Skin of body (tissue), 2 donors: ENCODE data around the gene MCRIP2. TPM values are rescaled to one million over a fixed set of nuclear protein-coding genes. Genes with fewer than 3 reads are reported as not detected.
A peak's percentile ranks its signal among the peaks of the same experiment; 100 is the strongest.

Source experiments
- DNase-seq: peaks from one replicate; lab custom pipeline; 2025; lab: John Stamatoyannopoulos, UW
- total RNA-seq: library from RNA; depleted of rRNA; stranded (reverse); fragments of >200 nt; gene quantifications from one replicate; pipeline ENCODE4 v1.2.3, GENCODE V29; 2014

MCRIP2 gene
- total RNA-seq, 1 donor from 2014 or later: 6.9 TPM

GRCh38 chr16:648071-648780 is 6.6 kb downstream of the MCRIP2 start:
- no peak for DNase-seq

GRCh38 chr16:648781-649589 is 7.4 kb downstream of the MCRIP2 start, which contains the start of gene WDR90:
TSS of gene WDR90 (plus strand) at chr16:649365. CDS start at chr16:649417, 52 bp downstream.
- DNase-seq: peak; percentile 85

GRCh38 chr16:649631-650030 is 8.0 kb downstream of the MCRIP2 start:
- DNase-seq: no peak

- no peak for DNase-seq
Measured at GRCh38 chr16:651844-652243, 10.2 kb downstream of the MCRIP2 start.

GRCh38 chr16:652454-653305 is 11.1 kb downstream of the MCRIP2 start:
- DNase-seq: no peak

GRCh38 chr16:654034-654433 is 12.4 kb downstream of the MCRIP2 start:
- DNase-seq: no peak

GRCh38 chr16:657487-657886 is 15.9 kb downstream of the MCRIP2 start:
- no peak for DNase-seq

- no peak for DNase-seq
Measured at GRCh38 chr16:658679-659571, 17.3 kb downstream of the MCRIP2 start.

GRCh38 chr16:659618-660017 is 18.0 kb downstream of the MCRIP2 start:
- DNase-seq: no peak

GRCh38 chr16:660132-660458 is 18.5 kb downstream of the MCRIP2 start:
- no peak for DNase-seq

- peak; percentile 47 for DNase-seq
Measured at GRCh38 chr16:660459-661183, 19.0 kb downstream of the MCRIP2 start.

GRCh38 chr16:661184-661821 is 19.7 kb downstream of the MCRIP2 start:
- no peak for DNase-seq

GRCh38 chr16:662095-662494 is 20.5 kb downstream of the MCRIP2 start:
- DNase-seq: no peak

- DNase-seq: no peak
Measured at GRCh38 chr16:662597-662996, 21.0 kb downstream of the MCRIP2 start.

- DNase-seq: no peak
Measured at GRCh38 chr16:666572-666971, 24.9 kb downstream of the MCRIP2 start.

GRCh38 chr16:667113-667779 is 25.6 kb downstream of the MCRIP2 start:
- no peak for DNase-seq

GRCh38 chr16:667780-668518 is 26.3 kb downstream of the MCRIP2 start, which contains the start of gene RHOT2:
TSS of gene RHOT2 (plus strand) at chr16:668132. CDS start at chr16:668200, 68 bp downstream.
- peak; percentile 74 for DNase-seq

GRCh38 chr16:668519-669171 is 27.0 kb downstream of the MCRIP2 start:
- DNase-seq: no peak
